OCI-LY1 (cell line): ENCODE data around the gene YARS1.

Experiments
- H2AFZ ChIP-seq: fragments of 200-600 bp; sonication (generic), shearing (Covaris generic); 2 replicates; pipeline ENCODE4 v1.6.0; 2014; ENCODE audit warnings: antibody characterized with exemption, mild to moderate bottlenecking, low read length
- H3F3A ChIP-seq: fragments of 200-600 bp; sonication (generic), shearing (Covaris generic); 2 replicates; pipeline ENCODE4 v1.6.0; 2014; ENCODE audit warnings: mild to moderate bottlenecking, antibody characterized with exemption, low read length, moderate library complexity; ENCODE audit not compliant: insufficient read depth
- H3K27ac ChIP-seq: fragments of 200-600 bp; sonication (generic); 2 replicates; pipeline ENCODE4 v1.5.1; 2014; ENCODE audit warnings: low read length, mixed run types, mild to moderate bottlenecking, low read depth; ENCODE audit not compliant: poor library complexity, severe bottlenecking
- H3K27me3 ChIP-seq: fragments of 200-600 bp; sonication (generic); 2 replicates; pipeline ENCODE4 v1.6.0; 2014; ENCODE audit warnings: antibody characterized with exemption, mild to moderate bottlenecking, low read length, moderate library complexity; ENCODE audit not compliant: insufficient read depth
- H3K36me3 ChIP-seq: fragments of 200-600 bp; sonication (generic); 2 replicates; pipeline ENCODE4 v1.6.1; 2014; ENCODE audit warnings: mild to moderate bottlenecking, antibody characterized with exemption, low read length, moderate library complexity, mixed read lengths; ENCODE audit not compliant: insufficient read depth
- H3K4me1 ChIP-seq: fragments of 200-600 bp; sonication (generic); 2 replicates; pipeline ENCODE4 v1.5.1; 2014; ENCODE audit warnings: mild to moderate bottlenecking, low read length, moderate library complexity; ENCODE audit not compliant: insufficient read depth, severe bottlenecking
- H3K4me2 ChIP-seq: fragments of 200-600 bp; sonication (generic), shearing (Covaris generic); 2 replicates; pipeline ENCODE4 v1.6.1; 2014; ENCODE audit warnings: low read length
- H3K4me3 ChIP-seq: fragments of 200-600 bp; sonication (generic); 2 replicates; pipeline ENCODE4 v1.5.1; 2014; ENCODE audit warnings: low read length, low read depth, mild to moderate bottlenecking, mixed read lengths; ENCODE audit not compliant: poor library complexity, severe bottlenecking
- H3K79me2 ChIP-seq: fragments of 200-600 bp; shearing (Covaris generic); 2 replicates; pipeline ENCODE4 v1.6.1; 2016; ENCODE audit warnings: mixed run types, low read length, mixed read lengths; ENCODE audit not compliant: insufficient read depth
- H3K9ac ChIP-seq: fragments of 200-600 bp; sonication (generic), shearing (Covaris generic); 2 replicates; pipeline ENCODE4 v1.6.1; 2014; ENCODE audit warnings: mild to moderate bottlenecking, low read length, mixed read lengths
- H3K9me2 ChIP-seq: fragments of 200-600 bp; sonication (generic), shearing (Covaris generic); 2 replicates; pipeline ENCODE4 v1.6.1; 2014; ENCODE audit warnings: low read depth, mild to moderate bottlenecking, low read length, mixed read lengths
- H3K9me3 ChIP-seq: fragments of 200-600 bp; shearing (Covaris generic); 2 replicates; pipeline ENCODE4 v1.6.1; 2014; ENCODE audit warnings: low read length, mixed read lengths
- H4K20me1 ChIP-seq: fragments of 200-600 bp; sonication (generic), shearing (Covaris generic); 2 replicates; pipeline ENCODE4 v1.6.0; 2016; ENCODE audit warnings: mild to moderate bottlenecking, low read length; ENCODE audit not compliant: insufficient read depth
- CTCF ChIP-seq: fragments of 200-600 bp; sonication (generic), shearing (Covaris generic); IDR thresholded peaks from 2 replicates; pipeline ENCODE4 v1.5.1; 2017; ENCODE audit warnings: mild to moderate bottlenecking, antibody characterized with exemption, low read length, moderate library complexity, mixed read lengths
- EZH2 ChIP-seq: fragments of 200-600 bp; sonication (generic), shearing (Covaris generic); IDR thresholded peaks from 2 replicates; pipeline ENCODE4 v1.8.0; 2017; ENCODE audit warnings: borderline replicate concordance, mixed run types, mild to moderate bottlenecking, antibody characterized with exemption, low read length, moderate library complexity, mixed read lengths

Gene YARS1

GRCh38 chr1:32774950-32775634 is 42.1 kb downstream of the YARS1 start:
- Histone ChIP-seq H2AFZ (no peak overlapping the region), H3K36me3 (peaks cover 42% of the 10 kb centered on the region), H3K79me2 (no peaks in the 10 kb centered on the region), H3K9ac (no peak overlapping the region), H3K27me3 (no peaks in the 10 kb centered on the region), H4K20me1 (no peaks in the 10 kb centered on the region), H3K27ac (no peak overlapping the region), H3K9me3 (no peaks in the 10 kb centered on the region), H3K4me1 (no peaks in the 10 kb centered on the region), H3K4me2 (no peak overlapping the region), H3K4me3 (no peak overlapping the region), H3F3A (no peaks in the 10 kb centered on the region), H3K9me2 (no peaks in the 10 kb centered on the region)
- no peak for TF ChIP-seq CTCF
- TF ChIP-seq EZH2, result no peak

- Histone ChIP-seq H3K4me1 (no peaks in the 10 kb centered on the region), H3K27ac (no peak overlapping the region), H3K36me3 (peaks cover 35% of the 10 kb centered on the region), H3K4me3 (no peak overlapping the region), H3K9me3 (no peaks in the 10 kb centered on the region), H3K9ac (no peak overlapping the region), H3K9me2 (no peaks in the 10 kb centered on the region), H3K27me3 (no peaks in the 10 kb centered on the region), H3K4me2 (no peak overlapping the region), H2AFZ (no peak overlapping the region), H4K20me1 (no peaks in the 10 kb centered on the region), H3K79me2 (no peaks in the 10 kb centered on the region), H3F3A (no peaks in the 10 kb centered on the region)
- no peak for TF ChIP-seq EZH2
- no peak for TF ChIP-seq CTCF
Observed at GRCh38 chr1:32774464-32774808, 42.7 kb downstream of the YARS1 start.

GRCh38 chr1:32773764-32774463 is 43.2 kb downstream of the YARS1 start:
- Histone ChIP-seq H4K20me1 (no peaks in the 10 kb centered on the region), H3K9ac (no peak overlapping the region), H3K27me3 (no peaks in the 10 kb centered on the region), H3K4me2 (no peak overlapping the region), H3K79me2 (no peaks in the 10 kb centered on the region), H3K4me3 (no peak overlapping the region), H3K27ac (no peak overlapping the region), H3K36me3 (peaks cover 30% of the 10 kb centered on the region), H2AFZ (no peak overlapping the region), H3K4me1 (no peaks in the 10 kb centered on the region), H3K9me3 (no peaks in the 10 kb centered on the region), H3F3A (no peaks in the 10 kb centered on the region), H3K9me2 (no peaks in the 10 kb centered on the region)
- TF ChIP-seq CTCF, result no peak
- no peak for TF ChIP-seq EZH2
